ENCODE measurements around the gene CKMT1A. TPM values are rescaled to one million over a fixed set of nuclear protein-coding genes. Genes with fewer than 3 reads are reported as not detected.
"Not testable (repeated sequence)": the region's sequence is repeated elsewhere in the genome, so short reads cannot be mapped to it uniquely, and the experiment has no call there.

CKMT1A gene
- total and polyA plus RNA-seq, 8 donors, result 0.93 to 6.7 (median 3.6) TPM

GRCh38 chr15:43735416-43735815 is 41.8 kb downstream of the CKMT1A start:
- H3K27ac ChIP-seq, result no peak overlapping the region
- no peak for ATAC-seq
- H3K36me3 ChIP-seq, result no peaks in the 10 kb centered on the region
- no peaks in the 10 kb centered on the region for H3K27me3 ChIP-seq
- DNase-seq, result no peak
- TF ChIP-seq CTCF (IDR thresholded peaks at IDR 0.05), result no peak
- intact Hi-C loops (cut with DNase I), result no loop called here
- 87 to 90% methylated on average over 6 of the region's 6 CpGs for WGBS, 2 donors
- no peaks in the 10 kb centered on the region for H3K9me3 ChIP-seq
- no peaks in the 10 kb centered on the region for H3K4me1 ChIP-seq
- H3K4me3 ChIP-seq, result no peak overlapping the region
- FAIRE-seq, result no peak

DNA sequence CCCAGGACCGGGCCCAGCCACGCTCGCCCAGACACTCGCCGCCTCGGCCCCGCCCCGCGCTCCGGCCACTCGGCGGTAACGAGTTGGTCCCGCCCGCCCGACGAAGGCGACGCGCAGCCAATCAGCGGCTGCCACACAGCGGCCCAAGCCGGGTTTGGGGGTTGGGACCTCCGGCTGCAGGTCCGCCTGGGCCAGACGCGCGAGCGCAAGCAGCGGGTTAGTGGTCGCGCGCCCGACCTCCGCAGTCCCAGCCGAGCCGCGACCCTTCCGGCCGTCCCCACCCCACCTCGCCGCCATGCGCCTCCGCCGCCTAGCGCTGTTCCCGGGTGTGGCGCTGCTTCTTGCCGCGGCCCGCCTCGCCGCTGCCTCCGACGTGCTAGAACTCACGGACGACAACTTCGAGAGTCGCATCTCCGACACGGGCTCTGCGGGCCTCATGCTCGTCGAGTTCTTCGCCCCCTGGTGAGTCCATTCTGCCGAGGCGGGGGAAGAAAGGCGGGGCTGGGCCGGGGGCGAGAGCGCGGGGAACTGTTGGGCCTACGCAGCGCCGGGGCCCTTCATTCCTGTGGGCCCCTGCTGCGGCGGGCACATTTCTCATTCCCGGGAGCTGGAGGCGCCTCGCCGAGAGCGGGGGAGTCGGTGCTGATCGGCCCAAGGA is 52.7 kb downstream of the CKMT1A start, which contains the start of gene PDIA3:
PDIA3 (plus strand) TSS at position 194 of the 658 bp plus-strand sequence; CDS start at position 296, 102 bp downstream.
- peaks cover 0 to 27% (median 12%) of the 10 kb centered on the region in 3 donors for H3K4me1 ChIP-seq
- H3K9me3 ChIP-seq; H3K27me3 ChIP-seq; FAIRE-seq; H3K36me3 ChIP-seq; intact Hi-C loops (cut with DNase I): not testable (repeated sequence)
- DNase-seq, result peak; percentile 92 to 98 (median 94)
- H3K4me3 ChIP-seq, result peak within 1 kb of the TSS; percentile 72 to 91 (median 88)
- peak within 1 kb of the TSS; percentile 79 to 93 (median 88) for H3K27ac ChIP-seq
- 0 to 2% methylated on average over 46 to 84 of the region's 84 CpGs for WGBS, 2 donors
- ATAC-seq, result peak; percentile 94 to 97 (median 95)

- WGBS, 2 donors, result 0 to 4% methylated on average over 11 to 12 of the region's 12 CpGs
Observed at GRCh38 chr15:43746903-43747309, 53.2 kb downstream of the CKMT1A start.

DNA sequence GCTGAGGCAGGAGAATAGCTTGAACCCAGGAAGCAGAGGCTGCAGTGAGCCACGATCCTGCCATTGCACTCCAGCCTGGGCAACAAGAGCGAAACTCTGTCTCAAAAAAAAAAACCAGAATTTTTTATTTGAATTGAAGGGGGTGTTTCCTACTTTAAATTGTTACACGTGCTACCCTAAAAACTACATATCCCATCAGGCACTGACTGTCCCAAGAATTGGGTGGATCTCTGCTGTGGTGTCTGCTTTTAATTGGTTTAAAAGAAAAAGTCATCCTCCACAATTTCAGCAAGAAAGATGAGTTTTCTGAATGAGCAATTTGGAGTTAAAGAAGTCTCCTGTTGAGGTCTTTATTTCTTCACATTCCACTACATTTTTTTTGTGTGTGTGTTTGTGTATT is 54.7 kb downstream of the CKMT1A start:
- DNase-seq (no peak), FAIRE-seq (no peak), ATAC-seq (no peak)
- Histone ChIP-seq H3K27ac (no peak overlapping the region), H3K4me1 (peaks cover 0 to 27% (median 12%) of the 10 kb centered on the region in 3 donors), H3K36me3 (no peaks in the 10 kb centered on the region), H3K9me3 (no peaks in the 10 kb centered on the region), H3K27me3 (no peaks in the 10 kb centered on the region), H3K4me3 (peak overlapping the region in 2 of 4 donors; percentile 72 to 86)
- intact Hi-C loops (cut with DNase I), result no loop called here
- 34 to 37% methylated on average over 3 of the region's 3 CpGs for WGBS, 2 donors
- no peak for TF ChIP-seq CTCF (IDR thresholded peaks at IDR 0.05)

More at GRCh38 chr15:43746903-43747309, 53.2 kb downstream of the CKMT1A start:
- Histone ChIP-seq H3K4me3 (peak overlapping the region; percentile 72 to 91 (median 88)), H3K4me1 (peaks cover 0 to 27% (median 12%) of the 10 kb centered on the region in 3 donors), H3K27ac (peak overlapping the region; percentile 79 to 93 (median 88))
- H3K27me3 ChIP-seq; H3K36me3 ChIP-seq; FAIRE-seq; H3K9me3 ChIP-seq; intact Hi-C loops (cut with DNase I): not testable (repeated sequence)
- ATAC-seq, result peak; percentile 55 to 66 (median 59)
- DNase-seq, result peak in 2 of 6 donors; percentile 30 to 38

Other genes with a start within 250 kb of the CKMT1A start
- 10 to 100 TPM; 12.6 to 31.8 (median 15.2) TPM for gene TP53BP1, start 200.7 kb upstream of the CKMT1A start, total RNA-seq
- gene TP53BP1, start 200.7 kb upstream of the CKMT1A start, polyA plus RNA-seq, result 10 to 100 TPM; 12.4 to 19.0 TPM
- 1 to 10 TPM in 3 of 6 donors, under 1 TPM in 3; 0.59 to 4.1 (median 1.6) TPM for gene MAP1A, start 176.3 kb upstream of the CKMT1A start, total RNA-seq
- gene MAP1A, start 176.3 kb upstream of the CKMT1A start, polyA plus RNA-seq, result 1 to 10 TPM; 1.3 to 1.7 TPM
- gene PPIP5K1, start 103.7 kb upstream of the CKMT1A start, total RNA-seq, result 10 to 100 TPM; 13.3 to 39.9 (median 17.2) TPM
- 10 to 100 TPM; 11.3 to 16.0 TPM for gene PPIP5K1, start 103.7 kb upstream of the CKMT1A start, polyA plus RNA-seq
- 1 to 10 TPM in 5 of 6 donors, under 1 TPM in 1; 0.97 to 3.5 (median 3.1) TPM for gene CKMT1B, start 99.8 kb upstream of the CKMT1A start, total RNA-seq
- 1 to 10 TPM; 2.7 to 8.5 TPM for gene CKMT1B, start 99.8 kb upstream of the CKMT1A start, polyA plus RNA-seq
- gene STRC, start 75.1 kb upstream of the CKMT1A start, total RNA-seq, result under 1 TPM in 5 of 6 donors, not detected in 1; 0.28 to 0.43 (median 0.32) TPM
- gene STRC, start 75.1 kb upstream of the CKMT1A start, polyA plus RNA-seq, result under 1 TPM; 0.46 to 0.82 TPM
- gene CATSPER2, start 45.0 kb upstream of the CKMT1A start, total RNA-seq, result 1 to 10 TPM; 1.2 to 4.2 (median 1.9) TPM
- 1 to 10 TPM; 8.3 to 9.9 TPM for gene CATSPER2, start 45.0 kb upstream of the CKMT1A start, polyA plus RNA-seq
- 100 to 1,000 TPM; 130 to 290 (median 248) TPM for gene PDIA3, start 52.6 kb downstream of the CKMT1A start, total RNA-seq
- 100 to 1,000 TPM; 144 to 189 TPM for gene PDIA3, start 52.6 kb downstream of the CKMT1A start, polyA plus RNA-seq
- 1 to 10 TPM; 1.2 to 3.1 (median 2.0) TPM for gene ELL3, start 83.1 kb downstream of the CKMT1A start, total RNA-seq
- gene ELL3, start 83.1 kb downstream of the CKMT1A start, polyA plus RNA-seq, result 1 to 10 TPM; 1.9 to 2.1 TPM
- gene SERF2, start 98.5 kb downstream of the CKMT1A start, total RNA-seq, result 100 to 1,000 TPM; 245 to 540 (median 381) TPM
- gene SERF2, start 98.5 kb downstream of the CKMT1A start, polyA plus RNA-seq, result 1,000 to 10,000 TPM in 1 of 2 donors, 100 to 1,000 TPM in 1; 943 to 1,722 TPM
- under 1 TPM in 2 of 6 donors, not detected in 4; 0.14 to 0.22 TPM for gene SERINC4, start 106.4 kb downstream of the CKMT1A start, total RNA-seq
- gene SERINC4, start 106.4 kb downstream of the CKMT1A start, polyA plus RNA-seq, result under 1 TPM; 0.23 to 0.47 TPM
- 1 to 10 TPM; 3.1 to 7.1 (median 5.1) TPM for gene HYPK, start 106.7 kb downstream of the CKMT1A start, total RNA-seq
- gene HYPK, start 106.7 kb downstream of the CKMT1A start, polyA plus RNA-seq, result 10 to 100 TPM in 1 of 2 donors, 1 to 10 TPM in 1; 5.0 to 25.6 TPM
- 10 to 100 TPM in 2 of 6 donors, 1 to 10 TPM in 4; 5.2 to 11.9 (median 7.5) TPM for gene MFAP1, start 130.8 kb downstream of the CKMT1A start, total RNA-seq
- gene MFAP1, start 130.8 kb downstream of the CKMT1A start, polyA plus RNA-seq, result 10 to 100 TPM in 1 of 2 donors, 1 to 10 TPM in 1; 5.0 to 10.1 TPM
- 1 to 10 TPM; 2.3 to 3.3 (median 2.7) TPM for gene WDR76, start 133.1 kb downstream of the CKMT1A start, total RNA-seq
- gene WDR76, start 133.1 kb downstream of the CKMT1A start, polyA plus RNA-seq, result 1 to 10 TPM in 1 of 2 donors, under 1 TPM in 1; 0.72 to 1.2 TPM

Measured in pancreas (tissue), 10 donors.